Measurements from ENCODE around the gene LAMC3.

- no peak for TF ChIP-seq CTCF (IDR thresholded peaks at IDR 0.05)
- no peak for TF ChIP-seq JUND (IDR thresholded peaks at IDR 0.05)
- no peak for TF ChIP-seq GABPA (IDR thresholded peaks at IDR 0.05; ENCODE audit: low read depth)
- no peak for TF ChIP-seq MXI1 (IDR thresholded peaks at IDR 0.05; ENCODE audit: low read depth, low read length)
- no peak for TF ChIP-seq MEF2A (IDR thresholded peaks at IDR 0.05; ENCODE audit: borderline replicate concordance, low read depth)
- TF ChIP-seq POLR2AphosphoS5 (IDR thresholded peaks at IDR 0.05; ENCODE audit: low read depth, low read length), result no peak
- TF ChIP-seq NRF1 (IDR thresholded peaks at IDR 0.05; ENCODE audit: low read depth, low read length), result no peak
- no peak for TF ChIP-seq REST (IDR thresholded peaks at IDR 0.05; ENCODE audit: low read depth, low read length)
- no peak for TF ChIP-seq RAD21 (IDR thresholded peaks at IDR 0.05; ENCODE audit: low read length)
- no peak for TF ChIP-seq NFIC (IDR thresholded peaks at IDR 0.05; ENCODE audit: borderline replicate concordance)
- no peak for TF ChIP-seq YY1 (IDR thresholded peaks at IDR 0.05; ENCODE audit: low read depth)
- no peak for TF ChIP-seq RCOR1 (IDR thresholded peaks at IDR 0.05; ENCODE audit: low read length)
Measured at GRCh38 chr9:131048820-131049219, 39.8 kb downstream of the LAMC3 start.

All from SK-N-SH (cell line).